NT2/D1 (cell line): ENCODE measurements around the gene MUTYH.

Experiments used
- SUZ12 ChIP-seq: IDR thresholded peaks from 2 replicates; pipeline ENCODE4 v1.6.1; 2011; ENCODE audit not compliant: insufficient read length, insufficient read depth; ENCODE audit errors: extremely low read depth
- YY1 ChIP-seq: IDR thresholded peaks from 2 replicates; pipeline ENCODE4 v1.6.1; 2011; ENCODE audit not compliant: insufficient read length, insufficient read depth

GRCh38 chr1:45326627-45327623 lies 13.3 kb downstream of the MUTYH start, which contains the start of gene HPDL:
- TF ChIP-seq YY1 (no peak), SUZ12 (no peak)
